ENCODE results near the gene STMND1.

DNA sequence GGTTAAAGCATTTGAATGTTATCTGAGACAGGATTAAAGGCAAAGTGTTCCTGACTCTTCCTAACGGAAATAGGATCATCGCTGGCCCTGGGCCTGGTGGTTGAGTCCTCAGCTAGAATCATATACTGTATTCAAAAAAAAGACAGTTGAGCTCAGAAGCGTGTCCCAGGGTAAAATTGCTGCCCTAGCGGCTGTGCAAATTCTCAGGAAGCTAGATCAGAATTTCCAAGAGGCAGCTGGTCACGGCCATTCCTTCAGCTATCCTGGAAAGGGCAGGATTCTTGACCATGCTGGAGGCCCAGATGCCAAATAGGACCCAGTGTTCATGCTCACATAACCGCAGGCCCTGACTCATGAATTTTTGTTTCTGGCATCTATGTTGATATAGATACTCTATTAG, 67.4 kb downstream of the STMND1 start:
- TF ChIP-seq, protein P1, sequence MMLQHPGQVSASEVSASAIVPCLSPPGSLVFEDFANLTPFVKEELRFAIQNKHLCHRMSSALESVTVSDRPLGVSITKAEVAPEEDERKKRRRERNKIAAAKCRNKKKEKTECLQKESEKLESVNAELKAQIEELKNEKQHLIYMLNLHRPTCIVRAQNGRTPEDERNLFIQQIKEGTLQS (IDR thresholded peaks at IDR 0.05) = no peak
- TF ChIP-seq, protein P2, sequence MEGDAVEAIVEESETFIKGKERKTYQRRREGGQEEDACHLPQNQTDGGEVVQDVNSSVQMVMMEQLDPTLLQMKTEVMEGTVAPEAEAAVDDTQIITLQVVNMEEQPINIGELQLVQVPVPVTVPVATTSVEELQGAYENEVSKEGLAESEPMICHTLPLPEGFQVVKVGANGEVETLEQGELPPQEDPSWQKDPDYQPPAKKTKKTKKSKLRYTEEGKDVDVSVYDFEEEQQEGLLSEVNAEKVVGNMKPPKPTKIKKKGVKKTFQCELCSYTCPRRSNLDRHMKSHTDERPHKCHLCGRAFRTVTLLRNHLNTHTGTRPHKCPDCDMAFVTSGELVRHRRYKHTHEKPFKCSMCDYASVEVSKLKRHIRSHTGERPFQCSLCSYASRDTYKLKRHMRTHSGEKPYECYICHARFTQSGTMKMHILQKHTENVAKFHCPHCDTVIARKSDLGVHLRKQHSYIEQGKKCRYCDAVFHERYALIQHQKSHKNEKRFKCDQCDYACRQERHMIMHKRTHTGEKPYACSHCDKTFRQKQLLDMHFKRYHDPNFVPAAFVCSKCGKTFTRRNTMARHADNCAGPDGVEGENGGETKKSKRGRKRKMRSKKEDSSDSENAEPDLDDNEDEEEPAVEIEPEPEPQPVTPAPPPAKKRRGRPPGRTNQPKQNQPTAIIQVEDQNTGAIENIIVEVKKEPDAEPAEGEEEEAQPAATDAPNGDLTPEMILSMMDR (IDR thresholded peaks at IDR 0.05; ENCODE audit: low read depth, low read length, missing input control) = no peak
- no peak for TF ChIP-seq JUND (IDR thresholded peaks at IDR 0.05)
- TF ChIP-seq, protein P3, sequence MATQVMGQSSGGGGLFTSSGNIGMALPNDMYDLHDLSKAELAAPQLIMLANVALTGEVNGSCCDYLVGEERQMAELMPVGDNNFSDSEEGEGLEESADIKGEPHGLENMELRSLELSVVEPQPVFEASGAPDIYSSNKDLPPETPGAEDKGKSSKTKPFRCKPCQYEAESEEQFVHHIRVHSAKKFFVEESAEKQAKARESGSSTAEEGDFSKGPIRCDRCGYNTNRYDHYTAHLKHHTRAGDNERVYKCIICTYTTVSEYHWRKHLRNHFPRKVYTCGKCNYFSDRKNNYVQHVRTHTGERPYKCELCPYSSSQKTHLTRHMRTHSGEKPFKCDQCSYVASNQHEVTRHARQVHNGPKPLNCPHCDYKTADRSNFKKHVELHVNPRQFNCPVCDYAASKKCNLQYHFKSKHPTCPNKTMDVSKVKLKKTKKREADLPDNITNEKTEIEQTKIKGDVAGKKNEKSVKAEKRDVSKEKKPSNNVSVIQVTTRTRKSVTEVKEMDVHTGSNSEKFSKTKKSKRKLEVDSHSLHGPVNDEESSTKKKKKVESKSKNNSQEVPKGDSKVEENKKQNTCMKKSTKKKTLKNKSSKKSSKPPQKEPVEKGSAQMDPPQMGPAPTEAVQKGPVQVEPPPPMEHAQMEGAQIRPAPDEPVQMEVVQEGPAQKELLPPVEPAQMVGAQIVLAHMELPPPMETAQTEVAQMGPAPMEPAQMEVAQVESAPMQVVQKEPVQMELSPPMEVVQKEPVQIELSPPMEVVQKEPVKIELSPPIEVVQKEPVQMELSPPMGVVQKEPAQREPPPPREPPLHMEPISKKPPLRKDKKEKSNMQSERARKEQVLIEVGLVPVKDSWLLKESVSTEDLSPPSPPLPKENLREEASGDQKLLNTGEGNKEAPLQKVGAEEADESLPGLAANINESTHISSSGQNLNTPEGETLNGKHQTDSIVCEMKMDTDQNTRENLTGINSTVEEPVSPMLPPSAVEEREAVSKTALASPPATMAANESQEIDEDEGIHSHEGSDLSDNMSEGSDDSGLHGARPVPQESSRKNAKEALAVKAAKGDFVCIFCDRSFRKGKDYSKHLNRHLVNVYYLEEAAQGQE (IDR thresholded peaks at IDR 0.05) = no peak
- TF ChIP-seq, protein P4, sequence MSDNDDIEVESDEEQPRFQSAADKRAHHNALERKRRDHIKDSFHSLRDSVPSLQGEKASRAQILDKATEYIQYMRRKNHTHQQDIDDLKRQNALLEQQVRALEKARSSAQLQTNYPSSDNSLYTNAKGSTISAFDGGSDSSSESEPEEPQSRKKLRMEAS (IDR thresholded peaks at IDR 0.05) = no peak
- TF ChIP-seq RAD21 (IDR thresholded peaks at IDR 0.05) = no peak
- no peak for TF ChIP-seq EGR1 (IDR thresholded peaks at IDR 0.05; ENCODE audit: low read depth in 2 of 2)
- TF ChIP-seq HNF4A (conservative IDR thresholded peaks at IDR 0.05) = no peak
